ENCODE results near the gene EP400. TPM values are rescaled to one million over a fixed set of nuclear protein-coding genes. Genes with fewer than 3 reads are reported as not detected.

The EP400 gene
- total and polyA plus RNA-seq, 2 of the 4 experiments (the other 2 are of a cell fraction): 4.3 to 11.4 TPM

- 83% methylated on average over 2 of the region's 6 CpGs; no CpG with 5 or more reads in 1 of the 2 experiments for WGBS, 2 experiments (ENCODE audit: extremely low coverage in 2 of 2, insufficient read length in 1 of 2)
- H4K20me1 ChIP-seq (ENCODE audit: insufficient read depth, low read length): no peaks in the 10 kb centered on the region; the same call in 1 of the 2 replicates
Observed at GRCh38 chr12:132105467-132105866, 155.7 kb downstream of the EP400 start.

More at GRCh38 chr12:132105467-132105866, 155.7 kb downstream of the EP400 start:
- no peaks in the 10 kb centered on the region for H3K9me3 ChIP-seq (ENCODE audit: control insufficient read depth, insufficient read depth, low read length)
- H3K4me3 ChIP-seq (ENCODE audit: insufficient read depth, low read depth, low read length): no peak overlapping the region
- POLR2A ChIA-PET (ENCODE audit: unreplicated experiment): interaction anchor here (0.7 kb wide), 1 partner anchor 19 kb away, joined by 6 read pairs; no protein-coding TSS in a partner anchor
- peaks cover 4 to 5% of the 10 kb centered on the region in 2 experiments; a peak in 3 of 4 replicates for H3K79me1 ChIP-seq (ENCODE audit: low read depth in 1 of 2, low read length in 2 of 2)
- no peak overlapping the region for H2AK9ac ChIP-seq (replicated peaks; ENCODE audit: low read depth, low read length, poor library complexity)
- peaks cover 2% of the 10 kb centered on the region; the same call in 1 of the 2 replicates for H3K4me1 ChIP-seq (ENCODE audit: control insufficient read depth, insufficient read depth, low read length)
- H3K23ac ChIP-seq (ENCODE audit: low read depth, low read length): no peak overlapping the region
- peaks cover 14% of the 10 kb centered on the region for H3K36me3 ChIP-seq (ENCODE audit: control insufficient read depth, insufficient read depth, low read length)
- intact Hi-C loops (cut with micrococcal nuclease) (no loop called here), dilution Hi-C loops (cut with HindIII; ENCODE audit: low sequenced_read_pairs, unreplicated experiment) (no loop called here), in situ Hi-C loops (cut with MboI; ENCODE audit: low sequenced_read_pairs) (no loop called here)
- TF ChIP-seq MAZ (IDR thresholded peaks at IDR 0.05; ENCODE audit: borderline replicate concordance, low read depth, low read length): no peak
- no peak for TF ChIP-seq NFE2L2 (IDR thresholded peaks at IDR 0.05; ENCODE audit: low read depth, low read length)
- TF ChIP-seq CHD1 (IDR thresholded peaks at IDR 0.05; ENCODE audit: low read depth, low read length): no peak
- no peak for TF ChIP-seq CTCF (conservative IDR thresholded peaks at IDR 0.05; ENCODE audit: low read depth, low read length)
- no peak for TF ChIP-seq SMC3 (IDR thresholded peaks at IDR 0.05; ENCODE audit: low read depth, low read length)
- no peak for TF ChIP-seq BHLHE40 (IDR thresholded peaks at IDR 0.05; ENCODE audit: low read depth, low read length)
- TF ChIP-seq POLR2A (IDR thresholded peaks at IDR 0.05; ENCODE audit: low read depth, low read length): no peak
- no peak for TF ChIP-seq USF2 (IDR thresholded peaks at IDR 0.05; ENCODE audit: low read depth, low read length)
- no peak for TF ChIP-seq RCOR1 (IDR thresholded peaks at IDR 0.05; ENCODE audit: insufficient replicate concordance, low read length)
- no peak for TF ChIP-seq MAFK (IDR thresholded peaks at IDR 0.05; ENCODE audit: low read depth, low read length)
- TF ChIP-seq FOS (IDR thresholded peaks at IDR 0.05; ENCODE audit: low read depth, low read length): no peak
- TF ChIP-seq CEBPB (IDR thresholded peaks at IDR 0.05; ENCODE audit: low read depth, low read length): no peak
- H3K9me1 ChIP-seq (ENCODE audit: insufficient read depth, low read length): 0 out of 2 replicates have a peak, but pooled peaks cover 3% of the 10 kb centered on the region
- H2BK5ac ChIP-seq (ENCODE audit: low read depth, low read length, poor library complexity, severe bottlenecking): no peak overlapping the region
- H2BK20ac ChIP-seq (ENCODE audit: low read depth, low read length): no peak overlapping the region
- no peaks in the 10 kb centered on the region for H3K27me3 ChIP-seq (ENCODE audit: control insufficient read depth, insufficient read depth, low read length)
- H3K4ac ChIP-seq (ENCODE audit: low read depth, low read length): no peak overlapping the region
- CTCF ChIA-PET: interaction anchor here (0.6 kb wide), 1 partner anchor 289 kb away, joined by 5 read pairs; no protein-coding TSS in a partner anchor
- H3K18ac ChIP-seq (ENCODE audit: low read depth, low read length): no peak overlapping the region
- H4K8ac ChIP-seq (ENCODE audit: low read depth in 2 of 2, low read length in 2 of 2): no peak overlapping the region
- no peak overlapping the region for H2AK5ac ChIP-seq (ENCODE audit: low read depth, low read length)
- H2AFZ ChIP-seq (replicated peaks; ENCODE audit: low read length, poor library complexity): no peak overlapping the region
- H4K5ac ChIP-seq (ENCODE audit: low read depth, low read length): no peak overlapping the region
- no peak overlapping the region for H3K14ac ChIP-seq (replicated peaks; ENCODE audit: low read depth, low read length)
- no peak overlapping the region for H2BK15ac ChIP-seq (ENCODE audit: low read depth, low read length)
- DNase-seq: no peak
- no peak overlapping the region for H3K4me2 ChIP-seq (ENCODE audit: low read depth, low read length)
- ATAC-seq (ENCODE audit: low read depth): no peak
- H3K9ac ChIP-seq (ENCODE audit: low read depth, low read length): no peak overlapping the region
- no peak overlapping the region for H2BK120ac ChIP-seq (ENCODE audit: low read depth, low read length)
- no peak overlapping the region for H3K27ac ChIP-seq (ENCODE audit: insufficient read depth, low read length)
- H3K56ac ChIP-seq (ENCODE audit: extremely low read depth, insufficient read depth, low read length): no peak overlapping the region
- H4K91ac ChIP-seq (ENCODE audit: insufficient read depth, low read depth, low read length): no peak overlapping the region
- BruUV-seq (replicated peaks): no TSS peak
